K562 (cell line): ENCODE measurements around the gene MPPED2. TPM values are rescaled to one million over a fixed set of nuclear protein-coding genes. Genes with fewer than 3 reads are reported as not detected.

ENCODE experiments used
- ATAC-seq: fragments of 200-7000 bp; cut with Tn5 transposase; 3 replicates; pipeline ENCODE4 v1.9.1; 2020; ENCODE audit warnings: moderate library complexity
- BruUV-seq: library from RNA; stranded (reverse); fragments of 400-500 nt; replicated peaks from 2 replicates; lab custom pipeline; 2021; lab: Mats Ljungman, UMichigan
- CTCF ChIA-PET: fragments of 300-600 bp; formaldehyde crosslinking; extraction: SDS; loops from one replicate; lab custom pipeline; 2021; ENCODE audit warnings: low intra/inter-chr PET ratio; lab: Yijun Ruan, JAX
- POLR2A ChIA-PET: fragments of 300-600, 350-650 bp; sonication (Branson Sonifier 250); formaldehyde crosslinking; extraction: SDS; loops from one replicate; lab custom pipeline; 2021; ENCODE audit warnings: antibody characterized with exemption, inconsistent platforms; lab: Yijun Ruan, JAX
- DNase-seq, 4 experiments: peaks; one replicate each; pipeline versions ENCODE4 v3.0.0 to v3.0.0-alpha.2; 2011 to 2018; ENCODE audit warnings: low spot score in 3 of 4, mixed read lengths in 3 of 4; ENCODE audit errors: extremely low read depth in 1 of 4
- FAIRE-seq: peaks from 2 replicates; lab custom pipeline; 2011; peaks lifted over from hg19 to GRCh38; lab: Jason Lieb, UNC
- H2AFZ ChIP-seq: 2 replicates; pipeline ENCODE4 v1.6.0; 2011; ENCODE audit warnings: low read depth, low read length, control low read depth, inconsistent platforms
- H3K27ac ChIP-seq: fragments of 200-600 bp; 3 replicates; pipeline ENCODE4 v1.8.0; 2011; ENCODE audit warnings: low read depth, mild to moderate bottlenecking, control low read depth, inconsistent platforms, low read length, moderate library complexity, mixed read lengths; ENCODE audit errors: extremely low read depth
- H3K27me3 ChIP-seq, 2 experiments: fragments of 300-600 bp in 1 of 2; 2 replicates in 1 of 2; 3 replicates in 1 of 2; pipeline versions ENCODE4 v1.6.0 to v1.8.0; 2011; ENCODE audit warnings: inconsistent platforms in 2 of 2, low read length in 2 of 2, mild to moderate bottlenecking in 1 of 2, mixed read lengths in 1 of 2, moderate library complexity in 1 of 2; ENCODE audit not compliant: control insufficient read depth in 2 of 2, insufficient read depth in 2 of 2
- H3K36me3 ChIP-seq: fragments of 300-600 bp; 3 replicates; pipeline ENCODE4 v1.8.0; 2011; ENCODE audit warnings: mild to moderate bottlenecking, low read length, inconsistent platforms; ENCODE audit not compliant: control insufficient read depth, insufficient read depth
- H3K4me1 ChIP-seq, 2 experiments: fragments of 200-600 bp in 1 of 2; replicated peaks in 1 of 2; 2 replicates in 1 of 2; 3 replicates in 1 of 2; pipeline versions ENCODE4 v1.5.1 to v1.8.0; 2011; ENCODE audit warnings: inconsistent platforms in 2 of 2, low read length in 2 of 2, mild to moderate bottlenecking in 1 of 2, mixed read lengths in 1 of 2, moderate library complexity in 1 of 2; ENCODE audit not compliant: control insufficient read depth in 2 of 2, insufficient read depth in 2 of 2
- H3K4me2 ChIP-seq: 2 replicates; pipeline ENCODE4 v1.6.1; 2011; ENCODE audit warnings: low read length, control low read depth, inconsistent platforms, mixed read lengths; ENCODE audit not compliant: insufficient read depth
- H3K4me3 ChIP-seq: fragments of 200-600 bp; sonication (generic), shearing (Covaris generic); 2 replicates; pipeline ENCODE4 v1.5.1; 2016; ENCODE audit warnings: control low read depth, inconsistent platforms
- H3K79me2 ChIP-seq: fragments of 200-600 bp; 3 replicates; pipeline ENCODE4 v1.8.0; 2011; ENCODE audit warnings: low read length, inconsistent platforms; ENCODE audit not compliant: control insufficient read depth, insufficient read depth
- H3K9ac ChIP-seq, 2 experiments: 2 replicates each; pipeline versions ENCODE4 v1.6.0 to v1.6.1; 2011; ENCODE audit warnings: low read depth in 2 of 2, low read length in 2 of 2, control low read depth in 1 of 2, inconsistent platforms in 1 of 2, mild to moderate bottlenecking in 1 of 2, mixed read lengths in 1 of 2; ENCODE audit not compliant: insufficient read depth in 1 of 2
- H3K9me1 ChIP-seq: one replicate; pipeline ENCODE4 v1.6.0; 2011; ENCODE audit warnings: inconsistent platforms, mild to moderate bottlenecking, low read length, moderate library complexity; ENCODE audit not compliant: control insufficient read depth, insufficient read depth
- H3K9me3 ChIP-seq: replicated peaks from 2 replicates; pipeline ENCODE4 v1.5.1; 2011; ENCODE audit warnings: low read depth, low read length, inconsistent platforms; ENCODE audit not compliant: control insufficient read depth, insufficient read depth
- H4K20me1 ChIP-seq: replicated peaks from 2 replicates; pipeline ENCODE4 v1.6.1; 2011; ENCODE audit warnings: low read length, inconsistent platforms, mixed read lengths; ENCODE audit not compliant: control insufficient read depth, insufficient read depth
- ATF6 ChIP-seq: sonication (generic); formaldehyde crosslinking; IDR thresholded peaks from 2 replicates; pipeline ENCODE4 v1.4.0; 2020; ENCODE audit warnings: mild to moderate bottlenecking, missing genetic modification reagents
- BCLAF1 ChIP-seq, 2 experiments: fragments of 450-650 bp in 1 of 2; IDR thresholded peaks; 2 replicates each; pipeline ENCODE4 v1.6.1; 2011 to 2017; ENCODE audit warnings: low read depth in 2 of 2, antibody characterized with exemption in 1 of 2, borderline replicate concordance in 1 of 2, low read length in 1 of 2, mild to moderate bottlenecking in 1 of 2, mixed read lengths in 1 of 2; ENCODE audit not compliant: control insufficient read depth in 1 of 2
- BDP1 ChIP-seq: IDR thresholded peaks from 3 replicates; pipeline ENCODE4 v1.6.1; 2011; ENCODE audit not compliant: insufficient read length, insufficient read depth
- CC2D1A ChIP-seq: fragments of 450-650 bp; IDR thresholded peaks from 2 replicates; pipeline ENCODE4 v1.6.1; 2017; ENCODE audit warnings: mild to moderate bottlenecking
- E2F4 ChIP-seq: sonication (generic); formaldehyde crosslinking; IDR thresholded peaks from 2 replicates; pipeline ENCODE4 v1.8.0; 2022; ENCODE audit warnings: mild to moderate bottlenecking, low read depth, missing genetic modification reagents
- FOXA1 ChIP-seq: fragments of 450-650 bp; IDR thresholded peaks from 2 replicates; pipeline ENCODE4 v1.6.1; 2016; ENCODE audit warnings: mild to moderate bottlenecking, borderline replicate concordance
- LCOR ChIP-seq: sonication (generic); formaldehyde crosslinking; IDR thresholded peaks from 2 replicates; pipeline ENCODE4 v1.8.0; 2022; ENCODE audit warnings: mild to moderate bottlenecking, missing genetic modification reagents
- LEF1 ChIP-seq: fragments of 450-650 bp; IDR thresholded peaks from 2 replicates; pipeline ENCODE4 v1.6.1; 2016; ENCODE audit warnings: mild to moderate bottlenecking
- WGBS: fragments of 100-300 bp; shearing (Covaris generic); methylation state at CpG from one replicate; pipeline ENCODE4 v1.1.6; 2016; ENCODE audit warnings: low coverage, mixed read lengths; ENCODE audit not compliant: insufficient coverage; ENCODE audit errors: missing lambda C conversion rate; 5-methylcytosine and 5-hydroxymethylcytosine counted together
- in situ Hi-C: fragments of 300-500 bp; cut with MboI; formaldehyde crosslinking; loops from 4 replicates; pipeline ENCODE4 v1.15.0; 2018; ENCODE audit warnings: inconsistent platforms, mixed read lengths
- intact Hi-C: fragments of 100-400 bp; cut with micrococcal nuclease; formaldehyde crosslinking; loops from 2 replicates; pipeline ENCODE4 v1.14.2; 2022
- polyA plus RNA-seq, 8 experiments: library from polyadenylated mRNA; depleted of rRNA in 4 of 8; stranded (reverse) in 5 of 8; unstranded in 3 of 8; fragments of >200 nt; fragmentation: Nextera tagmentation in 2 of 8; fragmentation: Illumina TruSeq in 1 of 8; extraction: Ambion mirVana in 2 of 8; extraction: Trizol in 1 of 8; gene quantifications; 2 replicates each; pipeline versions ENCODE4 v1.2.1 to v1.2.3, GENCODE V29; 2011 to 2014; ENCODE audit warnings: inconsistent platforms in 1 of 8, missing spikeins in 1 of 8
- total RNA-seq, 7 experiments: library from RNA; depleted of rRNA in 6 of 7; stranded (reverse); fragments of >200 nt in 6 of 7; fragmentation: Illumina TruSeq in 2 of 7; extraction: Trizol in 2 of 7; gene quantifications; 2 replicates each; pipeline versions ENCODE4 v1.2.1 to v1.2.3, GENCODE V29; 2011 to 2021; ENCODE audit warnings: low replicate concordance in 1 of 7

Gene MPPED2
- total and polyA plus RNA-seq, 9 of the 15 experiments (the other 6 are each of a cell fraction or from before 2014, with no cell fraction given): not detected

- in situ Hi-C loops: no loop called here
- ChIA-PET CTCF (no interaction called here), POLR2A (interaction anchor here (1.3 kb wide), 1 partner anchor 22 kb away, joined by 4 read pairs; no protein-coding TSS in a partner anchor)
- H3K27me3 ChIP-seq: no peaks in the 10 kb centered on the region
- intact Hi-C loops: no loop called here
- H4K20me1 ChIP-seq: no peaks in the 10 kb centered on the region
- no TSS peak for BruUV-seq
- no peaks in the 10 kb centered on the region for H3K9me3 ChIP-seq
- H3K79me2 ChIP-seq: no peaks in the 10 kb centered on the region
- no peak overlapping the region for H3K4me2 ChIP-seq
- TF ChIP-seq FOXA1 (no peak), BDP1 (no peak), LEF1 (no peak), ATF6 (no peak), LCOR (no peak), BCLAF1 (IDR thresholded peaks at IDR 0.05; ENCODE audit: borderline replicate concordance in 1 of 2, control insufficient read depth in 1 of 2, low read depth in 2 of 2, low read length in 1 of 2) (no peak), E2F4 (CRISPR knock-in tag) (no peak), CC2D1A (no peak)
- no peak for DNase-seq
- H3K4me1 ChIP-seq: peaks cover 0 to 3% of the 10 kb centered on the region in 2 experiments; a peak in 1 of 5 replicates
- no peak overlapping the region for H2AFZ ChIP-seq
- ATAC-seq: no peak
- H3K9ac ChIP-seq: no peak overlapping the region
- no peaks in the 10 kb centered on the region for H3K9me1 ChIP-seq
- 0% methylated on average over 3 of the region's 3 CpGs for WGBS
- no peaks in the 10 kb centered on the region for H3K36me3 ChIP-seq
- H3K4me3 ChIP-seq: no peak overlapping the region
- no peak overlapping the region for H3K27ac ChIP-seq
- FAIRE-seq: no peak
Observed at GRCh38 chr11:30365793-30366517, 220.2 kb downstream of the MPPED2 start.
